Lower leg skin (tissue), 4 donors: ENCODE measurements around the gene RASA4. TPM values are rescaled to one million over a fixed set of nuclear protein-coding genes. Genes with fewer than 3 reads are reported as not detected.
"Not testable (repeated sequence)": the region's sequence is repeated elsewhere in the genome, so short reads cannot be mapped to it uniquely, and the experiment has no call there.

ENCODE experiments used
- DNase-seq, 2 donors: peaks; one replicate each; pipeline ENCODE4 v3.0.0-alpha.2; 2019; ENCODE audit warnings: low spot score in 2 of 2
- H3K4me3 ChIP-seq: fragments of 200-600 bp; sonication (generic); 2 replicates; pipeline ENCODE4 v1.5.1; 2017; ENCODE audit warnings: mild to moderate bottlenecking, low read depth; ENCODE audit not compliant: poor library complexity, severe bottlenecking
- WGBS, 2 donors: methylation state at CpG; one replicate each; pipeline ENCODE4 v1.1.5; 2018; 5-methylcytosine and 5-hydroxymethylcytosine counted together
- intact Hi-C: fragments of 100-400 bp; cut with DNase I; formaldehyde crosslinking; loops from one replicate; pipeline ENCODE4 v1.15.0; 2023; ENCODE audit warnings: low total_unique reads
- total RNA-seq, 4 donors: library from RNA; depleted of rRNA; stranded (reverse); fragments of >200 nt; gene quantifications; one replicate each; pipeline ENCODE4 v1.1.0, GENCODE V29; 2016

RASA4 gene
- total RNA-seq, 4 donors from 2014 or later, result 12.9 to 32.0 (median 26.2) TPM

DNA sequence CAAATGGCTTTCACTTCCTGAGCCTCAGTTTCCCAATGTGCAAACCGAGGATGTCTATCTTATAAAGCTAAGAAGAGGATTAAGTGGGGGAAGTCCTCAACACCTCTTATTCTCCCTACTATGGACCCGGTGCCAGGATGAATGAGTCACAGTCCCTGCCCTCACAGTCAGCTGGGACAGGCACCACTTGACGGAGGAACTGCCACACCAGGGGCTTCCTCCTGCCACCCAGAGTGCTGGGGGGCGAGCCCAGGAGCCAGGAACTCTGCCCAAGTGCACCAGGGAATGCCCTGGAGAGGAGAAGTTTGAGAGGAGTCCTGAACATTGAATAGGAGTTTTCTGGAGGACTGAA lies 2.2 kb downstream of the RASA4 start:
- H3K4me3 ChIP-seq, intact Hi-C loops, DNase-seq: not testable (repeated sequence)
- WGBS, 2 donors, result no CpG with 5 or more reads among the region's 4 CpGs

DNA sequence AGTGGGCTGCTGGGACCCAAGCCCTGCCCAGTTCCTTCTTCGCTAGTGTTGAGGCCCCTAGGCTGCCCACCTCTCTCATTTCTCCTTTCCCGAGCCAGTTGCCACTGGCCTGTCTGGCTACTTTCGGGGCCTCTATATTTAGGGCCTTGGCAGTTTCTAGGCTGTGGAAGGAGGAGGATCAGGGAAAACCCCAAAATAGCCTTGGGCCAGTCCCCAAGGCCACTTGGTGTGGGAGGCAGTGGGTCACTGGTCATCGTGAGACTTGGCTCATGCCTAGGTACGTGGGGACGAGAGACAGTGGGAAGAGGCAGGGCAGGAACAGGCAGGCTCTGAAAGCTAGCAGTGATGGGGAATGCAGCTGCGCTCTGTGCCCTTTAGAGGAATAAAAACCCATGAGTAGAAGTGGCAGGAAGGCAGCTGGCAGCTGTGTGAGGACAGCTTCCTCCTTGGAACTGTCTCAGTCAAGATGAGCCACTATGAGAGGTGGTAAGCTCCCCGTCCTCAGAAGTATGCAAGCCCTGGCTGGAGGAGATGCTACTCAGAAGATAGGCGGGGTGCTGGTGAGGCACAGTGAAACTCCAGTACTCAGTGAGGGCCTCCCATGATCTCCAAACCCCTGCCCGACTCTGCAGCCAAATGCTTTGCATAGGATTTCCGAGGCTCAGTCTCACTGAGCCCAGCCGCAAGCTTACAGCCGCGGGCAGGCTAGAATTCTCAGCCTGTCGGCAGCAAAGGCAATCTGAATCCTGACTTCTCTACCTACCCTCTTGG lies 2.8 kb downstream of the RASA4 start:
- intact Hi-C loops, DNase-seq, H3K4me3 ChIP-seq: not testable (repeated sequence)
- 32 to 80% methylated on average over 1 to 4 of the region's 15 CpGs for WGBS, 2 donors

DNA sequence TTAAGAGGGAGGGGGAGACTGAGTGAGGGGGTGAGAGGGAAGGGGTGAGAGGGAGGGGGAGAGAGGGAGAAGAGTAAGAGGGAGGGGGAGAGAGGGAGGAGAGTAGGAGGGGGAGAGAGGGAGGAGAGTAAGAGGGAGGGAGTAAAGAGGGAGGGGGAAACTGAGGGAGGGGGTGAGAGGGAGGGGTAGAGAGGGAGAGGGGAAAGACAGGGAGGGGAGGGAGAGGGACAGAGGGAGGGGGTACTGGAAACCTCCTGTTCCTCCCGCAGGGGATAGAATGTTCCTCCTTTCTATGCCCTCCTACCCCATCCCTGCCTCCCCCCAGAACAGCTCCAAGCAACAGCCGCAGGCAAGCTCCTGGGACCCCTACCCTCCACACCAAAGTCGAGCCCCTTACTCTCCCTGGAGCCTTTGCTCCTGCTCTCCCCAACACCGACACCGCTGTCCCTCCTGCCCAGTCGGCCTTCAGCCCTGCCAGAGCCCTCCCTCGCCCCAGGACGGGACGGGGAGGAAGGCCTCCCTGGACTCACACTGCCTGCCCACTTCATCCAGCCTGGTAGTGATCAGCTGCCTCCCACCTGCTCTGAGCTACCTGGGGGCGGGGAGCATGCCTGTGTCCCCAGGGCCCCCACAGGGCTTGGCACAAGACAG lies 4.8 kb downstream of the RASA4 start:
- WGBS, 2 donors, result 26 to 35% methylated on average over 6 to 7 of the region's 10 CpGs
- H3K4me3 ChIP-seq, intact Hi-C loops: not testable (repeated sequence)
- peak in 1 of 2 donors; percentile 28 for DNase-seq

DNA sequence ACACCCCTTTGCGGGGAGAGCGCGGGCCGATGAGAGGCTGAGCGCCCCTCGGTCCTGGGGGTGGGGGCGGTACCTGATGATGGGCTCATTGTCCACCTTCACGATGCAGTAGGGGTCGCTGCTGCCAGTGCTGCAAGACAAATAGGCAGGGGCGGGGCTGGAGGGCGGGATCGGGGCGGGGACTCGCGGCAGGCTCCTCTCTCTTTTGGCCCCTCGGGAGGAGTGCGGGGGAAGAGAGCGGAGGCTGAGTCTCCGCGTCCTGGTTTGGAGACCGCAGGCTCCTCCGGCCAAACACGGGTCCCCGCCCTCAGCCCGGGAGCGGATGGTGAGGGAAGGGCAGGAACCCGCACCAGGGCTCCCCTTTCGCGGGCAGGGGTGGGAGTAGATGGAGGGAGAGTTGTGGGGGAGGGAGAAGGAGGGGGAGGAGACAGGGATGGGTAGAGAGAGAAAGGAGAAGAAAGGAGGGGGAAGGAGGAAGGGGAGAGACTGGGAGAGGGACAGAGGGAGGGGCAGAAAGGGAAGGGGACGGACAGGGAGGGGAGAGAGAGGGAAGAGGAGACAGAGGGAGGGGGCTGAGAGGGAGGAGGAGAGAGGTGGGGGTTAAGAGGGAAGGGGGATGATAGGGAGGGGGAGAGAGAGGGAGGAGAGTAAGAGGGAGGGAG lies 5.4 kb downstream of the RASA4 start:
- H3K4me3 ChIP-seq, DNase-seq, intact Hi-C loops: not testable (repeated sequence)
- WGBS, 2 donors, result no CpG with 5 or more reads among the region's 30 CpGs

DNA sequence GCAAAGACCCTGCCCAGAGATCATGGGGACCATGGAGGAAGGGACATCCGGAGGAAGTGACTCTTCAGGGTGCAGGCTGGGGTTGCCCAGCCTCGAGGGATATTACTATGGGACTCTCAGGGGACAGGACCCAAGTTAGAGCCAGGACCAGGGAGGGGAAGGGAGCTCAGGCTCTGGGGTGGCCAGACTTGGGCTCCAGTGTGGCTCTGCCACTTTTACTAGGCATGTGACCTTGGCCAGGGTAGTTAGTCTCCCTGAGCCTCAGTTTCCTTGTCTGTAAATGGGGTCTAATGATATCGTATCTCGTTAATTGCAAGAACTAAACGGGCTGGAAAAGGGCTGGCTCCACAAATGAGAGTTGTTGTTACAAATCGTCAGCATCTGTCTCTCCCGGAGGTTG lies 6.1 kb downstream of the RASA4 start:
- H3K4me3 ChIP-seq, intact Hi-C loops: not testable (repeated sequence)
- 88% methylated on average over 2 of the region's 7 CpGs; no CpG with 5 or more reads in 1 of the 2 donors for WGBS, 2 donors
- peak in 1 of 2 donors; percentile 70 for DNase-seq

DNA sequence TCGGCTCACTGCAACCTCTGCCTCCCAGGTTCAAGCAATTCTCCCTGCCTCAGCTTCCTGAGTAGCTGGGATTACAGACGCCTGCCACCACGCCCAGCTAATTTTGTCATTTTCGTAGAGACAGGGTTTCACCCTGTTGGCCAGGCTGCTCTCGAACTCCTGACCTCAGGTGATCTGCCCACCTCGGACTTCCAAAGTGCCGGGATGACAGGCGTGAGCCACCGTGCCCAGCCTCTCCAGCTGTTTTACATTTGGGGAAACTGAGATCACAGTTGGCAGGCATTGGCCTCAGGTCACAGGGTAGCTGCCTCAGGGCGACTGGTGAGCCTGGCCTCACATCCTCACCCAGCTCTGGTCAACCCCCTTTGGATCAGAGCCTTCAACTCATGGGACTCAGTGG lies 6.8 kb downstream of the RASA4 start:
- whole genome bisulfite sequencing, 2 donors, result no CpG with 5 or more reads among the region's 10 CpGs
- peak in 1 of 2 donors; percentile 31 for DNase-seq
- H3K4me3 ChIP-seq, intact Hi-C loops: not testable (repeated sequence)

DNA sequence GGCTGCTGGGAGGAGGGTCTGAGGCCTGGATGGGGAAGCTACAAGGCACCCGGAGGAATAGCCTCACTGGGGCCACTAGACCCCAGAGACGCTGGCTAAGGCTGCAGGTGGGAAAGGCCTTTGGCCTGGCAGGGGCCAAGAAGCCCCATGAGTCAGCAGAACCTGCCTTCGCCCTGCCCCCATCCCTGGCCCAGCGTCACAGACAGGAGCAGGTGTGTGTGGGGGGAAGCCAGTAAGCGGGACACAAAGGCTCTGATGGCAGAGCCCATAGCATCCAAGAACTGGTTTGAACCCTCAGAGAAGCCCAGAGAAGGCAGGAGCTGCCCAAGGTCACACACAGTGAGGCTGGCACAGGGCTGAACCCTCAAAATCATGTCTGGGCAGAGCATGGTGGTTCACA lies 9.7 kb downstream of the RASA4 start:
- DNase-seq, intact Hi-C loops, H3K4me3 ChIP-seq: not testable (repeated sequence)
- no CpG with 5 or more reads among the region's 5 CpGs for WGBS, 2 donors

DNA sequence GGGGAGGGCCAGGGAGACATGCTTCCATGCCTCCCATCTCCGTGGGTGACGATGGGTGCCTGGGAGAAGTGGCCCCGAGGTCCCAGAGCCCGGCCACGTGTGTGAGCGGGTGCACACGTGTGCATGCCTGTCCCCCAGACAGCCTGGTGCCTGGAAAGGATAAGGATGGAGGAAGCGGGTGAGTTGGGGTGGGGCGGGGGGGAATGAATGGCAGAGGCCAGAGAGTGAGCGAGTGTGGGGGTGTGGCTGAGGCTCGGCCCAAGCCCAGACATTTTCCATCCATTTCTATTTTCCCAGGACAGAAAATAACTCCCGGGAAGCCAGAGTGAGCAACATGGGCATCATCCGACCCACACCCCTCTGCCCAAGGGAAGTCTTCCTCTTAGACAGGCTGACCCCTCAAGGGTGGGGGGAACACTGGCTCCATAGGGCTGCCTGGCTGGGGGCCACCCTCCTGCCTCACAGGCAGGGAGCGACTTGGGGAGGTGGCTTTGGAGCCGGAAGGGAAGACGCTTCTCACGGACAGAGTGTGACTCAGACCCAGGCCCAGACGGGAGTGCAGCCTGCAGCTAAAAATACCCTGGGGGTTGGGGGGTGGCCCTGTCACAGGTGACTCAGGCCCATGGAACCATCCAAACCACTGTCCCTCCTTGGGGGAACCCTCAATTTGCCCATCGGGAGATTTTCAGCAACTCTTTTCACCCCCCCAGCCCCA lies 12.0 kb downstream of the RASA4 start:
- intact Hi-C loops, DNase-seq: not testable (repeated sequence)
- WGBS, 2 donors, result no CpG with 5 or more reads among the region's 19 CpGs

DNA sequence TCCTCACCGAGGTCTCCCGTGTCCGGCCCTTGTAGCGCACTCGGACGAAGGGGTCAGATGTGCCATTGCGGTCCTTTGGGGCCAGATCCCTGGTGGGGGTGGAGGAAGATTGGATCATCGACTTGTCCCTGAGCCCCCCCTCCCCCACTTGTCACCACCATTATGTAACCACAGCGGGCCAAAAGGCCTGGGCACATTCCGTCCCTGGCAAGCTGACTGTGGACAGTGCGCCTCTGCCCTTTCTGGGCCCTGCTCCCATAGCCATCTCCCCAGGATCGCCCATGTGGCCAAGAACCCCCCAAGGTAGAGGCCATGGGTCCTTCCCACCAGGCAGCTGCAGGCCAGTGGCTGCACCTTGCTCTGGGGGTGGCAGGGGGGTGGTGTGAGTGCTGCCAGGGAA lies 14.2 kb downstream of the RASA4 start:
- H3K4me3 ChIP-seq, intact Hi-C loops, DNase-seq: not testable (repeated sequence)
- no CpG with 5 or more reads among the region's 12 CpGs for WGBS, 2 donors

More for the DNA sequence above, 12.0 kb downstream of the RASA4 start:
- H3K4me3 ChIP-seq, result not testable (repeated sequence)

DNA sequence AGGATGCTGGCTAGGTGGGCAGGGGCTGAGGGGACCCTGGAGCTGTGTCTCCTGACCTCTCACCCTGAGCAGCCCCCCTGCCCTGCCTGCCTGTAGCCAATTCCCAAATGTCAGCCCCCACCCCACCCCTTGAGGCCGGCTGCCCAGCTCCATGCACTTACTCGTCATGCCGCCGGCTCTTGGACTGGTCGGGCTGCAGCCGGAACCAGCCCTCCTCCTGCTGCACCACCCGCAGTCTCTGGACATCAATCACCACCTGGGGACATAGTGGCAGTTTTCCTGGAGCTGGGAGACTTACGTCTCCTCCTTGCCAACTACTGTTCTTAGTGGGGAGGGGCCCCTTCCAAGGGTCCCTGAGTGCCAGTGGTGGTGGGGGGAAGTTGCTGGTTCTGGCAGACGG lies 16.9 kb downstream of the RASA4 start:
- DNase-seq, intact Hi-C loops, H3K4me3 ChIP-seq: not testable (repeated sequence)
- WGBS, 2 donors, result no CpG with 5 or more reads among the region's 9 CpGs

DNA sequence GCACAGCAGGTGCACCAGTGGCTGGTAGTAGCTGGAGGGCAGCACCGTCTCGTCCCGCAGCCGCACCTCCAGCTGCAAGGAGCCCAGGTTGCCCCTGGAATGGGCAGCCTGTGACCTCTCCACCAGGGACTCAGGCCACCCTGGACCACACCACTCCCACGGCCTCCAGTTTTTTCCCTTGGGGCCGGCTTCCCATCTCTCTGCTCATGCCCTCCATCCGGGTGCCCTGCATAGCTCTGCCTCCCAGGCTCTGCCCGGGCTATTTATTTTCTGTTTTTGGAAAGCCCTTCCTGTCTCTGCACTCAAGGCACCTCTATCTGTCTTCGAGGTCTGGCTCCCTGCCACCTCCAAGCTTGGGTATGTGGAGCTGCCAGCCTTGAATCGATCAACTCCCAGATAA lies 20.5 kb downstream of the RASA4 start:
- 41 to 82% methylated on average over 3 to 8 of the region's 10 CpGs for WGBS, 2 donors
- H3K4me3 ChIP-seq, intact Hi-C loops: not testable (repeated sequence)
- peak in 1 of 2 donors; percentile 43 for DNase-seq

DNA sequence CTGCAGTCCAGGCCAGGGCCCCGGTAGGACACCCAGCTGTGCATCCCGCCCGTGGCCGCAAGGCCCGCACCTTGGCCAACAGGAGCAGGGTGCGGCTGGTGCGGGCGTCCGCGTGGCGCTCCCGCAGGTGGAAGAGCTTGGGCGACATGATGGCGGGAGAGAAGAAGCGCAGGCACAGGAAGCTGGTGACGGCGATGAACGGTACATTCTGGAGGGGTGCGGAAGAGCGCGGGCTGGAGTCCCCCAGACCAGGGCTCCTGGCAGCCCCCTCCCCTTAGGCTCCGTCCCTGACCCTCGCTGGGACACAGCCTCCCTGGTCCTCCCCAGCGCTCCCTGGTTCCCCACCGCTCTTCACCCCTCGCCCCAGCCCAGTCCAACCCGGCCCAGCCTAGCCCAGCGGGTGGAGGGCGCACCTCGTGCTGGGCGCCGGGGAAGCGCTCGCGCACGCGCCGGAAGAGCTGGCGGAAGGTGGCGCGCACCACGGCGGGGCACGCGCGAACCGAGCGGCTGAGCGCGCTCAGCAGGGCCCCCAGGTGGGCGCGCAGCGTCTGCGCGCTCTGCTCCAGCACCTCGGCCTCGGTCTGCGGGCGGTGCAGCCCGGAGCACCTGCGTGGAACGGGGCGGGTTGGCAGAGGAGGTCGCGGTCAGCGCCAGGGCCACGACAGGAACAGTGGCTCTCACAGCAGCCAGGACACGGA lies 22.8 kb downstream of the RASA4 start:
- DNase-seq, H3K4me3 ChIP-seq, intact Hi-C loops: not testable (repeated sequence)
- no CpG with 5 or more reads among the region's 68 CpGs for WGBS, 2 donors

DNA sequence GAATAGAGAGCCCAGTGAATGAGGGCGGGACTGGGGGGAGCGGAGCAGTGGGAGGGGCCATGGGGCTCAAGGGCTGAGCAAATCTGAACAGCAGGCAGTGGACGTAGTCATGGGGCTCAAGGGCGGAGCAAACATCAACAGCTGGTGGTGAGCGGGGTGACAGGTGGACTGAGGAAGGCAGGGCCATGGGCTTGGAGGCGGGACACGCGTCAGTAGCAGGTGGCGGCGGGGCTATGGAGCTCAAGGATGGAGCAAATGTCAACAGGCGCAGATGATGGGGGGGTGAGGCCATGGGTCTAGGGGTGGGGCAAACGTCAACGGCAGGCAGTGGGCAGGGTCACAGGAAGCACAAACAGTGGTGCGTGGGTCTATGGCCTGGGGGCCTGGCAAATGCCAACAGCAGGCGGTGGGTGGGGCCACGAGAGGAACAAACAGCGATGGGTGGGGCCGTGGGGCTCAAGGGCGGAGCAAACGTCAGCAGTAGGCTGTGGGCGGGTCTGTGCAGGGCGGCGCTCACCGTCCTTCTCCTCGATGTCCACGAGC lies 24.0 kb downstream of the RASA4 start:
- intact Hi-C loops, H3K4me3 ChIP-seq: not testable (repeated sequence)
- WGBS, 2 donors, result 28 to 34% methylated on average over 11 of the region's 26 CpGs
- peak; percentile 67 to 87 for DNase-seq

DNA sequence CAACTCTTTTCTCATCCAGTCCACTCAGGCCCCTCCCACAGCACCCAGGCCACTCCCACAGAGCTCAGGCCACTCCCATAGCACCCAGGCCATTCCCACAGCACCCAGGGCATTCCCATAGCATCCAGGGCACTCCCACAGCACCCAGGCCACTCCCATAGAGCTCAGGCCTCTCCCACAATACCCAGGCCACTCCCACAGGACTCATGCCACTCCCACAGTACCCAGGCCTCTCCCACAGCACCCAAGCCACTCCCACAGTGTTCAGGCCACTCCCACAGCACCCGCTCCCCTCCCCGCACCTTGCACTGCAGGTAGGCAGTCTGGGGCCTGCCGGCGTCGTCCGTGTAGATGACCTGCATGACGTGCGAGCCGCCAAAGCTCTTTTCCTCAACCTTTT lies 26.7 kb downstream of the RASA4 start:
- DNase-seq, intact Hi-C loops, H3K4me3 ChIP-seq: not testable (repeated sequence)
- WGBS, 2 donors, result no CpG with 5 or more reads among the region's 9 CpGs
